Activated CD4-positive, alpha-beta T cell treated with anti-CD3 and anti-CD28 coated beads, Interleukin-2, Interleukin-4, amounts not matched to agents 100 ng/mL and 50 ng/mL, durations not matched to agents 16 hours and 8 hours (primary cell): ENCODE results near the gene TCERG1L.
"Not testable (repeated sequence)": the region's sequence is repeated elsewhere in the genome, so short reads cannot be mapped to it uniquely, and the experiment has no call there.

Source experiments
- DNase-seq: peaks from one replicate; pipeline ENCODE4 v3.0.0-alpha.2; 2020; ENCODE audit warnings: low spot score

The TCERG1L gene

GRCh38 chr10:131121511-131122035, 189.9 kb downstream of the TCERG1L start:
- DNase-seq: no peak

GRCh38 chr10:131119626-131120355, 191.7 kb downstream of the TCERG1L start:
- DNase-seq: no peak

- no peak for DNase-seq
These were observed 193.9 kb downstream of the TCERG1L start for GRCh38 chr10:131117416-131118212.

GRCh38 chr10:131116991-131117375, 194.5 kb downstream of the TCERG1L start:
- DNase-seq: no peak

GRCh38 chr10:131116216-131116990, 195.1 kb downstream of the TCERG1L start:
- DNase-seq: no peak

- no peak for DNase-seq
These were observed 195.7 kb downstream of the TCERG1L start for GRCh38 chr10:131115801-131116200.

- no peak for DNase-seq
These were observed 196.2 kb downstream of the TCERG1L start for GRCh38 chr10:131115321-131115720.

GRCh38 chr10:131114846-131115245, 196.7 kb downstream of the TCERG1L start:
- no peak for DNase-seq

- no peak for DNase-seq
These were observed 197.7 kb downstream of the TCERG1L start for GRCh38 chr10:131113709-131114291.

GRCh38 chr10:131113165-131113564, 198.4 kb downstream of the TCERG1L start:
- DNase-seq: no peak

- no peak for DNase-seq
These were observed 198.8 kb downstream of the TCERG1L start for GRCh38 chr10:131112691-131113090.

GRCh38 chr10:131111471-131112080, 199.9 kb downstream of the TCERG1L start:
- DNase-seq: no peak

GRCh38 chr10:131111007-131111406, 200.5 kb downstream of the TCERG1L start:
- no peak for DNase-seq

- no peak for DNase-seq
These were observed 201.2 kb downstream of the TCERG1L start for GRCh38 chr10:131110241-131110783.

- DNase-seq: no peak
These were observed 201.8 kb downstream of the TCERG1L start for GRCh38 chr10:131109726-131110125.

GRCh38 chr10:131109291-131109690, 202.2 kb downstream of the TCERG1L start:
- DNase-seq: no peak

GRCh38 chr10:131107970-131108369, 203.6 kb downstream of the TCERG1L start:
- DNase-seq: no peak

GRCh38 chr10:131102676-131103075, 208.8 kb downstream of the TCERG1L start:
- DNase-seq: no peak

- no peak for DNase-seq
These were observed 209.4 kb downstream of the TCERG1L start for GRCh38 chr10:131102147-131102546.

GRCh38 chr10:131100418-131101410, 210.8 kb downstream of the TCERG1L start:
- not testable (repeated sequence) for DNase-seq
